Upper lobe of left lung (tissue), 4 donors: ENCODE results near the gene SVIL.

Experiments used
- EP300 ChIP-seq, 4 donors: sonication (generic); formaldehyde crosslinking; IDR thresholded peaks; one replicate each; pipeline ENCODE4 v1.5.1; 2017; ENCODE audit warnings: antibody characterized with exemption in 4 of 4, control low read depth in 2 of 4
- POLR2A ChIP-seq, 4 donors: fragments of 450-650 bp; IDR thresholded peaks; one replicate each; pipeline ENCODE4 v1.5.1; 2016 to 2017; ENCODE audit warnings: antibody characterized with exemption in 4 of 4, mild to moderate bottlenecking in 2 of 4
- POLR2AphosphoS5 ChIP-seq, 2 donors: sonication (generic); formaldehyde crosslinking; IDR thresholded peaks; one replicate each; pipeline ENCODE4 v1.5.1; 2017; ENCODE audit warnings: antibody characterized with exemption in 2 of 2
- TF ChIP-seq, protein P1 (sequence below), 6 experiments: fragments of 450-650 bp in 4 of 6; fragments of 200-600 bp in 2 of 6; sonication (generic) in 2 of 6; IDR thresholded peaks; one replicate each; pipeline ENCODE4 v1.5.1; 2016 to 2019; ENCODE audit warnings: antibody characterized with exemption in 6 of 6

DNA sequence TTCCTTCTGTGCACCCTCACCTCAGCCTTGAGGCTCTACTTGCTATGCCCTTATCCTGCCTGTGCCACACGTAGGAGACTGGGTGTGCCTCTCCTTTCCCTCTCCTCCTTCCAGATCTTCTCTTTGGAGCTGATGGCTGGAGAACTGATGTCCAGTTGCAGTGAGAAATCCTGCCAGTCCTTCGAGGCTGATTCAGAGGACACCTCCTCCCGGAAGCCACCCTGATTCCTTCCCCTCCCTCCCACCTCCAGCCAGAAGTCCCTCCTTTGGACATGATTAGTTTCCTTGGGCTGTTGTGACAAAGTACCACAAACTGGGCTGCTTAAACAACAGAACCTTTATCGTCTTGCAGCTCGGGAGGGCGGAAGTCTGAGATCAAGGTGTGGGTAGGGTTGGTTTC is 184.4 kb downstream of the SVIL start:
- TF ChIP-seq, protein P1, sequence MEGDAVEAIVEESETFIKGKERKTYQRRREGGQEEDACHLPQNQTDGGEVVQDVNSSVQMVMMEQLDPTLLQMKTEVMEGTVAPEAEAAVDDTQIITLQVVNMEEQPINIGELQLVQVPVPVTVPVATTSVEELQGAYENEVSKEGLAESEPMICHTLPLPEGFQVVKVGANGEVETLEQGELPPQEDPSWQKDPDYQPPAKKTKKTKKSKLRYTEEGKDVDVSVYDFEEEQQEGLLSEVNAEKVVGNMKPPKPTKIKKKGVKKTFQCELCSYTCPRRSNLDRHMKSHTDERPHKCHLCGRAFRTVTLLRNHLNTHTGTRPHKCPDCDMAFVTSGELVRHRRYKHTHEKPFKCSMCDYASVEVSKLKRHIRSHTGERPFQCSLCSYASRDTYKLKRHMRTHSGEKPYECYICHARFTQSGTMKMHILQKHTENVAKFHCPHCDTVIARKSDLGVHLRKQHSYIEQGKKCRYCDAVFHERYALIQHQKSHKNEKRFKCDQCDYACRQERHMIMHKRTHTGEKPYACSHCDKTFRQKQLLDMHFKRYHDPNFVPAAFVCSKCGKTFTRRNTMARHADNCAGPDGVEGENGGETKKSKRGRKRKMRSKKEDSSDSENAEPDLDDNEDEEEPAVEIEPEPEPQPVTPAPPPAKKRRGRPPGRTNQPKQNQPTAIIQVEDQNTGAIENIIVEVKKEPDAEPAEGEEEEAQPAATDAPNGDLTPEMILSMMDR (IDR thresholded peaks at IDR 0.05): no peak
- TF ChIP-seq POLR2AphosphoS5 (IDR thresholded peaks at IDR 0.05) (no peak), POLR2A (IDR thresholded peaks at IDR 0.05) (no peak), EP300 (IDR thresholded peaks at IDR 0.05) (no peak)
